Measurements from ENCODE around the gene SPHK2.

The SPHK2 gene

DNA sequence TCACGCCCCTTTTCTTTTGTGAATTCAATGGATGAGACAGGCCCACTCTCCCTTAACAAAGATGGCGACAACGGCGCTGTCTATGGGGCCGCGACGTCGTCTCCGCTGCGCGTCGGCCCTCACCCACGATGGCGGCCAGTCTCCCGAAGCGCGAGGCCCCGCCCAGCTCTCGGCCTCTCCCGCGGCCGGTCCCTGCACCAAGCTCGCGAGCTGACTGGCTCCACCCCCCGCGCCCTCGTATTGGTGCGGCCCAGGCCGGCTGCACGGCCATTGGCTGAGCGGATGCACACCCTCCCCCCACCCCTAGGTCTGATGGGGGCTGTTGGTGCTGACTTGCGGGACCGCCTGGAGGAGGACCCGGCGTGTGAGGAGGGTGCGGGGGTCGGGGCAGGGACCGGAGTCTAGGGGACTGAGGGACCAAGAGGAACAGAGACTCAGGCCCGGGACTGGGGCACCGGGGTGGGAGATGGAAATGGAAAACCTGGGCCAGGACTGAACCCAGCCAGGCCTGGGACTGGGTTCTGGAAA, 4.8 kb downstream of the SPHK2 start:
- in situ Hi-C loops (cut with MboI; ENCODE audit: low sequenced_read_pairs, unreplicated experiment): no loop called here
- TF ChIP-seq, protein P1, sequence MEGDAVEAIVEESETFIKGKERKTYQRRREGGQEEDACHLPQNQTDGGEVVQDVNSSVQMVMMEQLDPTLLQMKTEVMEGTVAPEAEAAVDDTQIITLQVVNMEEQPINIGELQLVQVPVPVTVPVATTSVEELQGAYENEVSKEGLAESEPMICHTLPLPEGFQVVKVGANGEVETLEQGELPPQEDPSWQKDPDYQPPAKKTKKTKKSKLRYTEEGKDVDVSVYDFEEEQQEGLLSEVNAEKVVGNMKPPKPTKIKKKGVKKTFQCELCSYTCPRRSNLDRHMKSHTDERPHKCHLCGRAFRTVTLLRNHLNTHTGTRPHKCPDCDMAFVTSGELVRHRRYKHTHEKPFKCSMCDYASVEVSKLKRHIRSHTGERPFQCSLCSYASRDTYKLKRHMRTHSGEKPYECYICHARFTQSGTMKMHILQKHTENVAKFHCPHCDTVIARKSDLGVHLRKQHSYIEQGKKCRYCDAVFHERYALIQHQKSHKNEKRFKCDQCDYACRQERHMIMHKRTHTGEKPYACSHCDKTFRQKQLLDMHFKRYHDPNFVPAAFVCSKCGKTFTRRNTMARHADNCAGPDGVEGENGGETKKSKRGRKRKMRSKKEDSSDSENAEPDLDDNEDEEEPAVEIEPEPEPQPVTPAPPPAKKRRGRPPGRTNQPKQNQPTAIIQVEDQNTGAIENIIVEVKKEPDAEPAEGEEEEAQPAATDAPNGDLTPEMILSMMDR (IDR thresholded peaks at IDR 0.05; ENCODE audit: borderline replicate concordance, control extremely low read depth, extremely low read depth, insufficient read depth, missing control alignments): no peak
- DNase-seq (ENCODE audit: low spot score): peak; percentile 97

DNA sequence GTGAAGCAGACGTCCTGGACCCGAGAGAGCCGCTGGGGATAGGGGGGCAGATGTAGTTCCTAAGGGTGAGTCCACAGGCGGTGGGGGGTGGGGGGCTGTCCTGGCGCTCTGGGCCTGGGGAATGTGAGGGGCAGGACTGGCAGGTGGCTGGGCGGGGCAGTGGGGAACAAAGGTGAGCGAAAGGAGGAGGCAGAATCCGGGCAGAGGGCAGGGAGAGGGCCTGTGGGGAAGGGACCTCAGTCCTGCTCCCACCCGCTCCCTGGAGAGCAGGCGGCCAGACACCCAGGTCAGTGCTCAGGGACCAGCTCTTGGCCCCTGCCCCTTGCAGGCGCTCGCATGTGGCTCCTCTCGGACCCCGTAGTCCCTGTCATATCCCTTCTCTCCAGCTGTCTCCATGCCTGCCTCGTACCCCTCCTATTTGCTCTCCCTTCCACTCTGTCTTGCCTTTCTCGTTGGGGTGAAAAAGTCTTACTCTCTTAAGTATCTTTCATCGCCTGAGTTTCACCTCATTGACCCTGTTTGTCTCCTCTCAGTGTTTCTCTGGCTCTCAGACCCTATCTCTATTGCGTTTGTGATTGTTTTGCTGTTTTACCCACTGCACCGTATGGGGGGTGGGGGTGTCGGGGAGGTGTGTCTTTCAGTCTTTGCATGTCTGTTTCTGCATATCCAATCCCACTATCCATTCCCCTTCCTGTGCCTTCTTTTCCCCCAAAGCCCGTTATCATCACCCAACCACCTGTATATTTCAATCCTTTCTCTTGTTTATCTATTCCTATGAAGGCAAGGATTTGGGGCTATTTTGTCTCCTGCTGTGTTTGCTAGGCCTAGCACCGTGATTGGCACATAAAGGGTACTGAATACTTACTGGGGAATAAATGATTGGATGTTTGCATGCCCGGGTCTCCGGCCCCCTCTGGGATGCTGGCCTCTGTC, 5.8 kb downstream of the SPHK2 start:
- no peak for DNase-seq (ENCODE audit: low spot score)
- in situ Hi-C loops (cut with MboI; ENCODE audit: low sequenced_read_pairs, unreplicated experiment): no loop called here
- TF ChIP-seq, protein P1 (IDR thresholded peaks at IDR 0.05; ENCODE audit: borderline replicate concordance, control extremely low read depth, extremely low read depth, insufficient read depth, missing control alignments): no peak

DNA sequence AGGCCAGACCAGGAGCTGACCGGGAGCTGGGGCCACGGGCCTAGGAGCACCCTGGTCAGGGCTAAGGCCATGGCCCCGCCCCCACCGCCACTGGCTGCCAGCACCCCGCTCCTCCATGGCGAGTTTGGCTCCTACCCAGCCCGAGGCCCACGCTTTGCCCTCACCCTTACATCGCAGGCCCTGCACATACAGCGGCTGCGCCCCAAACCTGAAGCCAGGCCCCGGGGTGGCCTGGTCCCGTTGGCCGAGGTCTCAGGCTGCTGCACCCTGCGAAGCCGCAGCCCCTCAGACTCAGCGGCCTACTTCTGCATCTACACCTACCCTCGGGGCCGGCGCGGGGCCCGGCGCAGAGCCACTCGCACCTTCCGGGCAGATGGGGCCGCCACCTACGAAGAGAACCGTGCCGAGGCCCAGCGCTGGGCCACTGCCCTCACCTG, 6.6 kb downstream of the SPHK2 start:
- TF ChIP-seq, protein P1 (IDR thresholded peaks at IDR 0.05; ENCODE audit: borderline replicate concordance, control extremely low read depth, extremely low read depth, insufficient read depth, missing control alignments): no peak
- DNase-seq (ENCODE audit: low spot score): no peak
- in situ Hi-C loops (cut with MboI; ENCODE audit: low sequenced_read_pairs, unreplicated experiment): no loop called here

DNA sequence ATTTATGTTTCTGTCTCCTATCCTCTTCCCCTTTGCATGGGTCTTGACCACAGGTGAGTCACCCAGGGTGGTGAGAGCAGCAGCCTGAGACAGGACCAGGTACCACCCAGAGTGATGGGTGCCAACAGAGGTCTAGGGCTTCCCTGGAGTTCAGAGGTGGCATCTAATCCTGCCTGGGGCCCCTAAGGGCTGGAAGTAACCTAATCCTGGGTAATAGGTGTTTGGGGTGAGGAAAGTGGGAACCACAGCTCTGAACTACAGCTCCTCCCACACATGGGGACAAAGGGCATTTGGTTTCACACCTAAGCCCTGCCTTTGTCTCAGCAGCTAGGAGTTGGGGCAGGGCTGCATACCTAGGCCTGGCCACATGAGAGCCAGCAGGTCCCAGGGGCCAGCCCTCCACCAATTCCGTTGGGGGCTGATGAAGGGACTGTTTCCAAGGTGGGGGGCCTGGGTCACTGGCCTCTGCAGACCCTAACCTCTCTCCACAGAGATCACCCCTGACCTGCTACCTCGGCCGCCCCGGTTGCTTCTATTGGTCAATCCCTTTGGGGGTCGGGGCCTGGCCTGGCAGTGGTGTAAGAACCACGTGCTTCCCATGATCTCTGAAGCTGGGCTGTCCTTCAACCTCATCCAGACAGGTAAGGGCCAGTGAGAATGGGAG, 8.0 kb downstream of the SPHK2 start:
- TF ChIP-seq, protein P1 (IDR thresholded peaks at IDR 0.05; ENCODE audit: borderline replicate concordance, control extremely low read depth, extremely low read depth, insufficient read depth, missing control alignments): no peak
- in situ Hi-C loops (cut with MboI; ENCODE audit: low sequenced_read_pairs, unreplicated experiment): no loop called here

DNA sequence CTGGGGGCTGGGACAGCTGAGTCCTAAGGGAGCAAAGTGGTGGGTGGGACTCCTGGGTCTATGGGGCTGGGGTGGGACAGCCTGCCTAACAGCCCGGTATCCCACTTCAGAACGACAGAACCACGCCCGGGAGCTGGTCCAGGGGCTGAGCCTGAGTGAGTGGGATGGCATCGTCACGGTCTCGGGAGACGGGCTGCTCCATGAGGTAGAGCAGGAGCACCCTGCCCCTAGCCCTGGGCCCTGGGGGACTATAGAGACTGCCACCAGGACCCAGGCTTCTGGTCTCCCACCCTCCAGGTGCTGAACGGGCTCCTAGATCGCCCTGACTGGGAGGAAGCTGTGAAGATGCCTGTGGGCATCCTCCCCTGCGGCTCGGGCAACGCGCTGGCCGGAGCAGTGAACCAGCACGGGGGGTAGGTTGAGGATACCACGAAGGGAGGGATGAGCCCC, 8.6 kb downstream of the SPHK2 start:
- in situ Hi-C loops (cut with MboI; ENCODE audit: low sequenced_read_pairs, unreplicated experiment): no loop called here
- TF ChIP-seq, protein P1 (IDR thresholded peaks at IDR 0.05; ENCODE audit: borderline replicate concordance, control extremely low read depth, extremely low read depth, insufficient read depth, missing control alignments): no peak
- no peak for DNase-seq (ENCODE audit: low spot score)

More for the DNA sequence above, 8.0 kb downstream of the SPHK2 start:
- no peak for DNase-seq (ENCODE audit: low spot score)

DNA sequence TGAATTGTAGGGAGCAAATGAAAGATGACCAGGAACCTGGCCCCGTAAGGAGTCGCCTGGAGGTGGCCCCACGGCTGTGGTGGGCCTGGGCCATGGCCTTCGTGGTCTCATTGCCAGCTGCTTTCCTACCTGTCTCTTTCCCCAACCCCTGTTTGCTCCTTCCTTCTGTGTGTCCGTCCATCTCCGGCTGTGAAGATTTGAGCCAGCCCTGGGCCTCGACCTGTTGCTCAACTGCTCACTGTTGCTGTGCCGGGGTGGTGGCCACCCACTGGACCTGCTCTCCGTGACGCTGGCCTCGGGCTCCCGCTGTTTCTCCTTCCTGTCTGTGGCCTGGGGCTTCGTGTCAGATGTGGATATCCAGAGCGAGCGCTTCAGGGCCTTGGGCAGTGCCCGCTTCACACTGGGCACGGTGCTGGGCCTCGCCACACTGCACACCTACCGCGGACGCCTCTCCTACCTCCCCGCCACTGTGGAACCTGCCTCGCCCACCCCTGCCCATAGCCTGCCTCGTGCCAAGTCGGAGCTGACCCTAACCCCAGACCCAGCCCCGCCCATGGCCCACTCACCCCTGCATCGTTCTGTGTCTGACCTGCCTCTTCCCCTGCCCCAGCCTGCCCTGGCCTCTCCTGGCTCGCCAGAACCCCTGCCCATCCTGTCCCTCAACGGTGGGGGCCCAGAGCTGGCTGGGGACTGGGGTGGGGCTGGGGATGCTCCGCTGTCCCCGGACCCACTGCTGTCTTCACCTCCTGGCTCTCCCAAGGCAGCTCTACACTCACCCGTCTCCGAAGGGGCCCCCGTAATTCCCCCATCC, 9.4 kb downstream of the SPHK2 start:
- TF ChIP-seq, protein P1 (IDR thresholded peaks at IDR 0.05; ENCODE audit: borderline replicate concordance, control extremely low read depth, extremely low read depth, insufficient read depth, missing control alignments): no peak
- in situ Hi-C loops (cut with MboI; ENCODE audit: low sequenced_read_pairs, unreplicated experiment): no loop called here
- DNase-seq (ENCODE audit: low spot score): no peak

Measured in GM13976 (cell line).